ENCODE data around the gene LDB1. TPM values are rescaled to one million over a fixed set of nuclear protein-coding genes. Genes with fewer than 3 reads are reported as not detected.
A peak's percentile ranks its signal among the peaks of the same experiment; 100 is the strongest.

The LDB1 gene
- total and polyA plus RNA-seq, 2 of the 13 experiments (the other 11 are each of a cell fraction or from before 2014, with no cell fraction given) = 17.2 to 45.5 TPM

GRCh38 chr10:102151774-102152544, 31.8 kb upstream of the LDB1 start, which contains the start of gene NOLC1 (continued):
- no peak for TF ChIP-seq USF2 (IDR thresholded peaks at IDR 0.05; ENCODE audit: low read depth, low read length)
- no peak; the same call in 1 of the 2 replicates for TF ChIP-seq USF2 (CRISPR knock-in tag; IDR thresholded peaks at IDR 0.05; ENCODE audit: borderline replicate concordance)
- 0 out of 2 replicates have a peak, but pooled peaks have one; percentile 71 for TF ChIP-seq ZMYM2 (CRISPR knock-in tag; IDR thresholded peaks at IDR 0.05)
- peak; percentile 90; the same call in 1 of the 2 replicates for TF ChIP-seq DR1 (CRISPR knock-in tag; IDR thresholded peaks at IDR 0.05)
- TF ChIP-seq ZNF44 (CRISPR knock-in tag; IDR thresholded peaks at IDR 0.05) = no peak; the same call in 1 of the 2 replicates
- no peak for TF ChIP-seq ZNF264 (CRISPR knock-in tag; IDR thresholded peaks at IDR 0.05)
- no peak for TF ChIP-seq RFX5 (IDR thresholded peaks at IDR 0.05; ENCODE audit: low read depth, low read length)
- TF ChIP-seq YEATS2 (CRISPR knock-in tag; IDR thresholded peaks at IDR 0.05; ENCODE audit: borderline replicate concordance) = peak; percentile 97
- TF ChIP-seq RNF2 (conservative IDR thresholded peaks at IDR 0.05; ENCODE audit: low read depth) = no peak
- TF ChIP-seq SSRP1 (CRISPR knock-in tag; IDR thresholded peaks at IDR 0.05) = no peak
- no peak; the same call in 1 of the 2 replicates for TF ChIP-seq ZNF550 (CRISPR knock-in tag; IDR thresholded peaks at IDR 0.05; ENCODE audit: borderline replicate concordance)
- peak; percentile 85; the same call in 1 of the 2 replicates for TF ChIP-seq ZNF704 (CRISPR knock-in tag; IDR thresholded peaks at IDR 0.05; ENCODE audit: borderline replicate concordance)
- TF ChIP-seq ZNF891 (CRISPR knock-in tag; IDR thresholded peaks at IDR 0.05) = peak; percentile 91; the same call in 1 of the 2 replicates
- no peak for TF ChIP-seq ZNF619 (CRISPR knock-in tag; IDR thresholded peaks at IDR 0.05)
- no peak for TF ChIP-seq ZFP36L2 (CRISPR knock-in tag; IDR thresholded peaks at IDR 0.05)
- TF ChIP-seq GPBP1L1 (CRISPR knock-in tag; IDR thresholded peaks at IDR 0.05) = no peak
- no peak; the same call in 1 of the 2 replicates for TF ChIP-seq ZNF30 (CRISPR knock-in tag; IDR thresholded peaks at IDR 0.05)
- peak; percentile 92; the same call in 1 of the 2 replicates for TF ChIP-seq RARG (CRISPR knock-in tag; IDR thresholded peaks at IDR 0.05; ENCODE audit: low read depth)
- TF ChIP-seq ZNF142 (CRISPR knock-in tag; IDR thresholded peaks at IDR 0.05) = no peak
- TF ChIP-seq KDM3A (CRISPR knock-in tag; IDR thresholded peaks at IDR 0.05; ENCODE audit: low read depth) = peak; percentile 60
